DND-41 (cell line): ENCODE measurements around the gene SMPD3.

Source experiments
- EZH2 ChIP-seq: IDR thresholded peaks from 3 replicates; pipeline ENCODE4 v1.6.1; 2012; ENCODE audit warnings: borderline replicate concordance, low read depth, mild to moderate bottlenecking, moderate library complexity, low read length, inconsistent platforms; ENCODE audit not compliant: severe bottlenecking
- TF ChIP-seq, protein P1 (sequence below): IDR thresholded peaks from 2 replicates; pipeline ENCODE4 v1.5.1; 2012; ENCODE audit warnings: borderline replicate concordance, low read length, moderate library complexity, mild to moderate bottlenecking; ENCODE audit not compliant: poor library complexity, severe bottlenecking; ENCODE audit errors: extremely low read depth

DNA sequence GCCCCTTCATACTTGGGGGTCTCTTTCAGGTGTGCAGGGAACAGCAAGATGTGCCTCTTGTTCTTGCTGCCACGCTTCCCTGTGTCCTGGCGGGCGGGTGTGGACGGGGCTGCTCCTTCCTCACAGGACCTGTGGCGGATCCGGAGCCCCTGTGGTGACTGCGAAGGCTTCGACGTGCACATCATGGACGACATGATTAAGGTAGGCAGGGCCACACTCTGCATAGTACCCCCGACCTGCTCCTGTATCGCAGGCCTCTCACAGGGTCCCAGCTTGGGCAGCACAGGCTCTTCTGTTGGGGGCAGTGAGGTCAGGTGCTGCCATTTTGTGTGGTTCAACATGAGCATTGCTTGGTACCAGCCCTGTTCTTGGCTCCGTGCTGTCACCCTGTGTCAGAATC lies 94.9 kb downstream of the SMPD3 start:
- TF ChIP-seq, protein P1, sequence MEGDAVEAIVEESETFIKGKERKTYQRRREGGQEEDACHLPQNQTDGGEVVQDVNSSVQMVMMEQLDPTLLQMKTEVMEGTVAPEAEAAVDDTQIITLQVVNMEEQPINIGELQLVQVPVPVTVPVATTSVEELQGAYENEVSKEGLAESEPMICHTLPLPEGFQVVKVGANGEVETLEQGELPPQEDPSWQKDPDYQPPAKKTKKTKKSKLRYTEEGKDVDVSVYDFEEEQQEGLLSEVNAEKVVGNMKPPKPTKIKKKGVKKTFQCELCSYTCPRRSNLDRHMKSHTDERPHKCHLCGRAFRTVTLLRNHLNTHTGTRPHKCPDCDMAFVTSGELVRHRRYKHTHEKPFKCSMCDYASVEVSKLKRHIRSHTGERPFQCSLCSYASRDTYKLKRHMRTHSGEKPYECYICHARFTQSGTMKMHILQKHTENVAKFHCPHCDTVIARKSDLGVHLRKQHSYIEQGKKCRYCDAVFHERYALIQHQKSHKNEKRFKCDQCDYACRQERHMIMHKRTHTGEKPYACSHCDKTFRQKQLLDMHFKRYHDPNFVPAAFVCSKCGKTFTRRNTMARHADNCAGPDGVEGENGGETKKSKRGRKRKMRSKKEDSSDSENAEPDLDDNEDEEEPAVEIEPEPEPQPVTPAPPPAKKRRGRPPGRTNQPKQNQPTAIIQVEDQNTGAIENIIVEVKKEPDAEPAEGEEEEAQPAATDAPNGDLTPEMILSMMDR, result no peak
- no peak for TF ChIP-seq EZH2
